SJSA1 (cell line): Measurements from ENCODE around the gene DNAJC11. TPM values are rescaled to one million over a fixed set of nuclear protein-coding genes. Genes with fewer than 3 reads are reported as not detected.
A peak's percentile ranks its signal among the peaks of the same experiment; 100 is the strongest.
"Not testable (repeated sequence)": the region's sequence is repeated elsewhere in the genome, so short reads cannot be mapped to it uniquely, and the experiment has no call there.

ENCODE experiments used
- DNase-seq, 2 experiments: peaks; one replicate each; pipeline ENCODE4 v3.0.0-alpha.2; 2015 to 2020; ENCODE audit warnings: low spot score in 2 of 2, low read depth in 1 of 2
- H3K27ac ChIP-seq: fragments of 250-450 bp; sonication (Bioruptor Pico); 2 replicates; pipeline ENCODE4 v1.5.1; 2020; ENCODE audit warnings: mild to moderate bottlenecking, moderate library complexity
- H3K27me3 ChIP-seq: fragments of 250-450 bp; sonication (Bioruptor Pico); replicated peaks from 2 replicates; pipeline ENCODE4 v1.5.1; 2020; ENCODE audit warnings: mild to moderate bottlenecking, moderate library complexity
- H3K36me3 ChIP-seq: fragments of 250-450 bp; sonication (Bioruptor Pico); 2 replicates; pipeline ENCODE4 v1.5.1; 2020; ENCODE audit warnings: mild to moderate bottlenecking
- H3K4me1 ChIP-seq: fragments of 250-450 bp; sonication (Bioruptor Pico); replicated peaks from 2 replicates; pipeline ENCODE4 v1.6.1; 2021; ENCODE audit warnings: mild to moderate bottlenecking
- H3K4me3 ChIP-seq: fragments of 250-450 bp; sonication (Bioruptor Pico); 2 replicates; pipeline ENCODE4 v1.5.1; 2020; ENCODE audit warnings: mild to moderate bottlenecking
- H3K9me3 ChIP-seq: fragments of 250-450 bp; sonication (Bioruptor Pico); replicated peaks from 2 replicates; pipeline ENCODE4 v1.5.1; 2020; ENCODE audit warnings: mild to moderate bottlenecking
- total RNA-seq: library from RNA; depleted of rRNA; stranded (reverse); fragments of >200 nt; shearing (Covaris generic); gene quantifications from 2 replicates; pipeline ENCODE4 v1.2.3, GENCODE V29; 2014

DNAJC11 gene
- total RNA-seq, 1 experiment from 2014 or later = 40.1 TPM

- no peaks in the 10 kb centered on the region for H3K9me3 ChIP-seq
- no peak overlapping the region for H3K27ac ChIP-seq
- DNase-seq = no peak
- H3K27me3 ChIP-seq = no peaks in the 10 kb centered on the region
- H3K36me3 ChIP-seq = peaks cover 46% of the 10 kb centered on the region
- no peaks in the 10 kb centered on the region for H3K4me1 ChIP-seq
- no peak overlapping the region for H3K4me3 ChIP-seq
Measured at GRCh38 chr1:6653436-6654290, 48.0 kb downstream of the DNAJC11 start.

GRCh38 chr1:6652986-6653385 lies 48.6 kb downstream of the DNAJC11 start:
- no peaks in the 10 kb centered on the region for H3K4me1 ChIP-seq
- no peak for DNase-seq
- H3K27ac ChIP-seq = no peak overlapping the region
- H3K4me3 ChIP-seq = no peak overlapping the region
- H3K9me3 ChIP-seq = no peaks in the 10 kb centered on the region
- no peaks in the 10 kb centered on the region for H3K27me3 ChIP-seq
- peaks cover 46% of the 10 kb centered on the region for H3K36me3 ChIP-seq

- DNase-seq = no peak
- no peaks in the 10 kb centered on the region for H3K4me1 ChIP-seq
- H3K9me3 ChIP-seq = no peaks in the 10 kb centered on the region
- no peak overlapping the region for H3K4me3 ChIP-seq
- H3K27me3 ChIP-seq = no peaks in the 10 kb centered on the region
- H3K27ac ChIP-seq = no peak overlapping the region
- peaks cover 38% of the 10 kb centered on the region for H3K36me3 ChIP-seq
Measured at GRCh38 chr1:6651909-6652308, 49.7 kb downstream of the DNAJC11 start.

- H3K36me3 ChIP-seq = peaks cover 51% of the 10 kb centered on the region
- no peaks in the 10 kb centered on the region for H3K27me3 ChIP-seq
- no peak for DNase-seq
- H3K9me3 ChIP-seq = no peaks in the 10 kb centered on the region
- H3K4me3 ChIP-seq = no peak overlapping the region
- no peak overlapping the region for H3K27ac ChIP-seq
- no peaks in the 10 kb centered on the region for H3K4me1 ChIP-seq
Measured at GRCh38 chr1:6648556-6648955, 53.1 kb downstream of the DNAJC11 start.

GRCh38 chr1:6646499-6647148 lies 55.0 kb downstream of the DNAJC11 start:
- DNase-seq = peak in 1 of 2 experiments; percentile 30
- H3K36me3 ChIP-seq = peaks cover 43% of the 10 kb centered on the region
- no peaks in the 10 kb centered on the region for H3K9me3 ChIP-seq
- no peaks in the 10 kb centered on the region for H3K27me3 ChIP-seq
- H3K4me1 ChIP-seq = no peaks in the 10 kb centered on the region
- H3K27ac ChIP-seq = no peak overlapping the region
- no peak overlapping the region for H3K4me3 ChIP-seq

GRCh38 chr1:6645018-6645417 lies 56.6 kb downstream of the DNAJC11 start:
- peaks cover 47% of the 10 kb centered on the region for H3K36me3 ChIP-seq
- DNase-seq = no peak
- H3K4me1 ChIP-seq = no peaks in the 10 kb centered on the region
- H3K9me3 ChIP-seq = no peaks in the 10 kb centered on the region
- H3K27ac ChIP-seq = no peak overlapping the region
- H3K4me3 ChIP-seq = no peak overlapping the region
- no peaks in the 10 kb centered on the region for H3K27me3 ChIP-seq

GRCh38 chr1:6640867-6641266 lies 60.7 kb downstream of the DNAJC11 start:
- not testable (repeated sequence) for H3K4me1 ChIP-seq, H3K4me3 ChIP-seq, DNase-seq, H3K27ac ChIP-seq, H3K9me3 ChIP-seq, H3K27me3 ChIP-seq
- peaks cover 76% of the 10 kb centered on the region for H3K36me3 ChIP-seq

GRCh38 chr1:6638226-6638625 lies 63.4 kb downstream of the DNAJC11 start:
- Histone ChIP-seq H3K9me3 (no peaks in the 10 kb centered on the region), H3K4me1 (no peaks in the 10 kb centered on the region), H3K27ac (no peak overlapping the region), H3K36me3 (peaks cover 80% of the 10 kb centered on the region), H3K27me3 (no peaks in the 10 kb centered on the region), H3K4me3 (no peak overlapping the region)
- DNase-seq = no peak

GRCh38 chr1:6637770-6638169 lies 63.8 kb downstream of the DNAJC11 start:
- Histone ChIP-seq H3K27ac (no peak overlapping the region), H3K9me3 (no peaks in the 10 kb centered on the region), H3K36me3 (peaks cover 83% of the 10 kb centered on the region), H3K4me1 (no peaks in the 10 kb centered on the region), H3K4me3 (no peak overlapping the region), H3K27me3 (no peaks in the 10 kb centered on the region)
- no peak for DNase-seq

- not testable (repeated sequence) for H3K27ac ChIP-seq, DNase-seq
- H3K36me3 ChIP-seq = peaks cover 87% of the 10 kb centered on the region
Measured at GRCh38 chr1:6636778-6637177, 64.8 kb downstream of the DNAJC11 start.

GRCh38 chr1:6635910-6636760 lies 65.5 kb downstream of the DNAJC11 start:
- DNase-seq = no peak
- H3K4me1 ChIP-seq = no peaks in the 10 kb centered on the region
- no peaks in the 10 kb centered on the region for H3K27me3 ChIP-seq
- H3K27ac ChIP-seq = no peak overlapping the region
- H3K9me3 ChIP-seq = no peaks in the 10 kb centered on the region
- H3K4me3 ChIP-seq = no peak overlapping the region
- peaks cover 87% of the 10 kb centered on the region for H3K36me3 ChIP-seq

More at GRCh38 chr1:6636778-6637177, 64.8 kb downstream of the DNAJC11 start:
- H3K4me3 ChIP-seq, H3K9me3 ChIP-seq, H3K4me1 ChIP-seq, H3K27me3 ChIP-seq: not testable (repeated sequence)

- H3K9me3 ChIP-seq = no peaks in the 10 kb centered on the region
- no peaks in the 10 kb centered on the region for H3K4me1 ChIP-seq
- H3K4me3 ChIP-seq = no peak overlapping the region
- peaks cover 89% of the 10 kb centered on the region for H3K36me3 ChIP-seq
- DNase-seq = no peak
- no peak overlapping the region for H3K27ac ChIP-seq
- no peaks in the 10 kb centered on the region for H3K27me3 ChIP-seq
Measured at GRCh38 chr1:6635161-6635909, 66.3 kb downstream of the DNAJC11 start.

GRCh38 chr1:6634371-6635052 lies 67.1 kb downstream of the DNAJC11 start:
- no peak overlapping the region for H3K4me3 ChIP-seq
- H3K27ac ChIP-seq = no peak overlapping the region
- no peaks in the 10 kb centered on the region for H3K4me1 ChIP-seq
- DNase-seq = peak in 1 of 2 experiments; percentile 61
- peaks cover 90% of the 10 kb centered on the region for H3K36me3 ChIP-seq
- no peaks in the 10 kb centered on the region for H3K27me3 ChIP-seq
- H3K9me3 ChIP-seq = no peaks in the 10 kb centered on the region
